Medulla oblongata (tissue), 1 donor: ENCODE data around the gene POLL.

Experiments used
- DNase-seq: peaks from one replicate; pipeline ENCODE4 v3.0.0-alpha.2; 2015; ENCODE audit errors: extremely low spot score

The POLL gene

DNA sequence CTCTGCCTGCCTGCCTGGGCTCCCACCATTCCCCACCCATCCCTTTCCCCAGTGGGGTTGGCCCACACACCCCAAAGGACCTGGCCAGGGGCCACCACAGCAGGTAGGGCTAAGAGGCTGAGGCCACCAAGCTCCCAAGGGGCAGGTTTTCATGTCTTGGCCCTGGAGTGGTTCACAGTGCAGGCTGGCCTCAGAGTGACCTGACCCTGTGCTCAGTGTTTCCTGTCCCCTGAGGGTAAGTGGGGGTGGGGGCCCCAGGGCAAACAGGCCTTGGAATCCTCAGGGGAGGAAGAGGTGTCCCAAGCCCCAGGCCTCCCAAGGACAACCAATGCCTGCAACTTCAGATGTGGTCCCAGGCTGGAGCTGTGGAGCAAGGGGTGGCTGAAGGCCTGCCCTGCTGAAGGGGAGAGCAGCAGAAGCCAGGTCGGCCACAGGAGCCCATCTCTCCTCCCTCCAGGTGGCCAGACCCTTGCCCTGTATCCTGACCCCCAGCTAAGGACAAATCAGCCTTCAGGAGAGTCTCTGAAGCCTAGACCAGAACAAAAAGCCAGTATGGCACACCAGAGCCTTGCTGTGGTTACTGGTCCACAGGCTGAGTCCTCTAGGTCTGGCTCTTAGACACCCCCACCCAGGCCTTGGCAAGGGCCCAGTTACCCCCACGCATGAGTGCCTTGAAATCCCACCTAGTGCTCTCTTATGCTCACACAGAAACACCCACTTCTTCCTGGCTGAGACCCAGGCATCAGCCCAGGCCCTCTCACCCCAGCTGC, 27.6 kb downstream of the POLL start:
- DNase-seq = no peak

DNA sequence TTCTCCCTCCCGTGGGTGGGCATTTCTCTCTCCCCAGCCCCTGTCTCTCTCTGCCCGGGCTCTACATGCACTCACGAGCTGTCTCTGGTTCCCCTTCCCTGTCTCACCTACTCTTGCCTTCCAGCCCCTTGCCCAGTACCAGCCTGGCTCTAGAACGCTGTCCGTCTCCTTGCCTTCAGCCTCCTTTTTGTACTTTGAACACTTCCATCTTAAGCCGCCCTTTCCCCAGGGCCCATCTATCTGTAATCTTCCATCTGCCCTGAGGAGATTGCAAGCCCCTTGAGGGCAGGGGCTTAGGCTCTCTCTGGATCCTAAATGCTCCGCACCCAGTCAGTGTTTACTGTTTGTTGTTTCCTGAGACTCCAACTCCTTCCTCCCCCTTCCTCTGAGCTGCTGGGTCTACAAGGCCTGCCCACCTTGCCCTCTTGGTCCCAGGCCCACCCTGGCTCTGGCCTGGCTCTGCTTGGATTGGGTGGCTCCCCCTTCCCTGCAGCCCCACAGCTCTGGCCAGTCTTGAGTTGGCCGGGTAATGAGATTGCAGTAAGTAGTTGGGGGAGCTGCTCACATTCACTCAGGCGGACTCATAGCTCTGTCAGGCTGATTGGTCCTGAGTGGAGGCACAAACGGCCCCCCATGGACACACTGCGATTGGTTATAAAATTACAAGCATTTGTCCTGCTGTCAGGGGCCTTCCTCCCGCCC, 28.3 kb downstream of the POLL start:
- DNase-seq = no peak

- DNase-seq = no peak
Observed at GRCh38 chr10:101558671-101559595, 29.1 kb downstream of the POLL start.

GRCh38 chr10:101558204-101558603, 29.9 kb downstream of the POLL start:
- DNase-seq = no peak

DNA sequence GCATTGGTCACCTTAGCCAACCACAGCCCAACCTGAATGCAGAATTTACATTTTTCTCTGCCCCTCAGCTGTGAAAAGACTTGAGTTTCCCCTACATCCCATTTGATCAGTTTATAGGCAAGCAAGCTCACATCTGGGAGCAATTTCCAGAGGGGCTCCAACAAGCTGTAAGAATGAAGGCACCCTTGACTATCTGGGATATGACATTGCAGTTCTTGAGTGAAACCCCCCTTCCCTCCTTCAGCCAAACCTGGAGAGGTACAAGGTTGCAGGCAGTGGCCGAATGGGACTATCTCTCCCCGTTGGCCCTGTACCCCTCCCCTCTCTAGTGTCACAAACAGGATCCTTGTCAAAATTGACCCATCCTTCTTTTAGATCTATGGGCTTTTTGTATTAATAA, 30.5 kb downstream of the POLL start:
- no peak for DNase-seq

GRCh38 chr10:101552442-101552841, 35.6 kb downstream of the POLL start:
- no peak for DNase-seq

DNA sequence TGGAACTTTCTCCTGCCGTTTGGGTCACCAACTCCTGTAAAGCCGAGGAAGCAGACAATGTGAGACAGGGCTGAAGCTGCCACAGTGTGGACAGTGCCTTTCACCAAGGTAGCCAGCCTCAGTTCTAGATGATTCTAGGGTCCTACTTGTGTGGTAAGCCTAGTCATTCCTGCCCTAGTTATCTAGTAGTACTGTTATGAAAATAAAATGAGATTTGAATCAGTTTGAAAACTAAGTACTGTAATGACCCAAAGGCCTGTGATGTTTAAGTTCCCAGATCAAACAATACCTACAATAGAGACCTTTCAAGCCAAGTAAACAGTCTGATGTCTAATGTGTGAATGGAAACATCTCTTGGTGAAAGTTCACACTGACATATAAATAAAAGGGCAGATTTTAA, 37.1 kb downstream of the POLL start:
- DNase-seq = no peak

DNA sequence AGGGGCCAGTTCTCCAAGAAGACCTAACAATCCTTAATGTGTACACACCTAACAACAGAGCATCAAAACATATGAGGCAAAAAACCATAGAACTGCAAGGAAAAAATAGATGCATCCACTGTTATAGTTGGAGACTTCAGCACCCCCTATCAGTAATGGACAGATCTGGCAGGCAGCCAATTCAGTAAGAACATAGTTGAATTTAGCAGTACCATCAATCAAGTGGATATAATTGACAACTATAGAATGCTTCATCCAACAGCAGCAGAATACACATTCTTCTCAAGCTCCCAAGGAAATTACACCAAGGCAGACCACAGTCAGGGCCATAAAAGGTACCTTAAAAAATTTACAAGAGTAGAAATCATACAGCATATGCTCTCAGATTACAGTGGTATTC, 42.2 kb downstream of the POLL start:
- DNase-seq = no peak

- DNase-seq = no peak
Observed at GRCh38 chr10:101538446-101538845, 49.6 kb downstream of the POLL start.

GRCh38 chr10:101536800-101537199, 51.3 kb downstream of the POLL start:
- DNase-seq = no peak

- DNase-seq = no peak
Observed at GRCh38 chr10:101535949-101536348, 52.1 kb downstream of the POLL start.

- peak; percentile 37 for DNase-seq
Observed at GRCh38 chr10:101529725-101530553, 58.1 kb downstream of the POLL start.

DNA sequence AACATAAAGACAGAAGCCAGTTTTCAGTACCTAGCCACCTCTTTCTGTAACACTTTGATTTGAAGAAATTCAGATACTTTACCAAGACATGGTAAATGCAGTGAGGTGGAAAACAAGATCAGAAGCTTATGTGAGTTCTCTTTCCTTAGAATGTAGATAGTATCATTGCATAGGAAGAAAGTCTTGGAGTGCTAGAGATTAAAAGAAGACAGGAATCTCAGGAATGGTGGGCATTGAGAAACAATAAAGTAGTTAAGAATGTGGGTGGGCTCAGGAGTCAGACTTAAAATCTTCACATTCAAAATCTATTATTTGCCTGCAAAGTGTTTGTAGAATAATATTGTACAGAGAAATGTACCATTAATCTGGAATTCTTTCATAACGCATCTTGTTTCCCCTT, 58.9 kb downstream of the POLL start:
- DNase-seq = no peak
